GM19239 (cell line): ENCODE measurements around the gene LBHD1.
"Not testable (repeated sequence)": the region's sequence is repeated elsewhere in the genome, so short reads cannot be mapped to it uniquely, and the experiment has no call there.

Source experiments
- DNase-seq: peaks from one replicate; pipeline ENCODE4 v3.0.0; 2011; ENCODE audit warnings: low spot score; ENCODE audit not compliant: insufficient read length
- FAIRE-seq: peaks from 2 replicates; lab custom pipeline; 2011; peaks lifted over from hg19 to GRCh38; lab: Jason Lieb, UNC

The LBHD1 gene

DNA sequence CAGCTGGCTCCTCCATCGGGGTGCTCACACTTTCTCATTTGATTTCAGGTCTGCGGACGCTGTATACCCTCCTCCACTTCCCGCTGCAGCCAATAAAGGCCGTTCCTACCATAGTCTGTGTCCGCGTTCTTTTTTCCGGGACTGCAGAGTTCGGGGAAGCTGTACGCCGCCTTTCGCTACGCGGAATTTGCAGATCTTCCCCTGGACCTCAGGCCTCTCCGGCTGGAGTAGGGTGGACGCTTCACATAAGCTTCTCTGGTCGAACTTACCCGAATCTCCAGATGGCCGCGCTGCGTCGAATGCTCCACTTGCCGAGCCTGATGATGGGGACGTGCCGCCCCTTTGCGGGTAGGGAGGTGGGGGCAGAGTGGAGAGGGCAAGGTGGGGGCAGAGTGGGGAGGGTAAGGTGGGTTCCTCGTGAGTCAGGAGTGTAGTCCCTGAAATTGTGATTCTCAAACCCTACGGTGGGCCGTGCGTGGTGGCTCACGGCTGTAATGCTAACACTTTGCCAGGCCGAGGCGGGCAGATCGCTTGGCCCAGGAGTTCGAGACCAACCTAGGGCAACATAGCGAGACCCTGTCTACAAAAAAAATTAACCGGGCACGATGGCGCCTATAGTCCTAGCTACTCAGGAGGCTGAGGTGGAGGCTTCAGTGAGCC, 6.3 kb downstream of the LBHD1 start:
- FAIRE-seq, result no peak
- DNase-seq, result no peak

DNA sequence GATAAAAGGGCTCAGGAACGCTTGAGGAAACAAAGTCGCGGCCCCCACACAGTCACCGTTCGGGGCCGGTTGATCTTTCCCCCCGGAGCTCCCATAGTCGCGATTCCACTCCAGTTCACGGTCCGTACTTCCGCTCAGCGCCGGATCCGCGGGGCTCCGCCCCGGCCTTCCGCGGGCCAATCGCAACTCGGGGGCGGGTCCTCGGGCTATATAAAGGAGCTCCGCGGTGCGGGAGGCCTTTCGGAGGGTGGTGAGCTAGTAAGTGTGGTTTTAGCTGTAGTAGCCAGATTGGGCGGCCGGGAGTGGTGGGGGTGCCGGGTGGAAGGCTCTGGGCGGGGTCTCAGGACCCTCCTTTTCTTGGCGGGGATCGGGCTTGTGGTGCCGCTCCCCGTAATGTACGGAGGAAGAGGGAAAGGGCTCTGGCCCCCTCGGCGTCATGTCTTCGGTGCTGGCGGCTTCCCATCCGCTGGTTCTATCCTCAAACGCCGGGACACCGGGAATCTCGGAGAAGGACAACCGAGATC, 6.9 kb downstream of the LBHD1 start, which contains the start of the genes C11orf98 and CSKMT:
TSS of gene C11orf98 (minus strand) at position 136 of the 524 bp plus-strand sequence. CDS start at position 95, 41 bp downstream.
TSS of gene CSKMT (plus strand) at position 238 of the 524 bp plus-strand sequence. CDS start 568 bp downstream, outside the sequence.
- FAIRE-seq (peak; percentile 74), DNase-seq (peak; percentile 85)

DNA sequence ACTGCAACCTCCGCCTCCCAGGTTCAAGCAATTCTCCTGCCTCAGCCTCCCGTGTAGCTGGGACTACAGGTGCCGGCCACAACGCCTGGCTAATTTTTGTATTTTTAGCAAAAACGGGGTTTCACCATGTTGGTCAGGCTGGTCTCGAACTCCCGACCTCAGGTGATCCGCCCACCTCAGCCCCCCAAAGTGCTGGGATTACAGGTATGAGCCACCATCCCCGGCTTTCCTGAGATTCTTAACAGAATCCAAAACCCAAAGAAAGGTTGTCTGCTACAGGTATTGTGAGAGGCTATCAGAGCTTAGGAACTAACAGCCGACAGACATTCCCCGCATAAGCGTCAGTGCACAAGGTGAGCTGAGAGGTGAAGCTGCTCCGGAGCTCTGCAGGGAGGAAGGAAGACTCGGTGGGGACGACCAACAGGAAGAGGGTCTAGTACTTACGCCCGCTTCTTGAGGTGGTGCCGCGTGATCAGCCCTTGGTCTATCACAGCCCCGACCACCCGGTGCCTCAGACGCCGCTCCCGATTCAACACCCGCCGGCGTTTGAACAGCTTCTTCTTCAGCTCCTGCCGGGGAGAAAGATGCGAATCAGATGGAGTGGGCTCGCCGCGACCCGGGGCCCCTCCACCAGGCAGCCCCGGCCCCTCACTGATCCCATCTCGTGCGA, 7.5 kb downstream of the LBHD1 start:
- DNase-seq (peak; percentile 65), FAIRE-seq (peak; percentile 35)

DNA sequence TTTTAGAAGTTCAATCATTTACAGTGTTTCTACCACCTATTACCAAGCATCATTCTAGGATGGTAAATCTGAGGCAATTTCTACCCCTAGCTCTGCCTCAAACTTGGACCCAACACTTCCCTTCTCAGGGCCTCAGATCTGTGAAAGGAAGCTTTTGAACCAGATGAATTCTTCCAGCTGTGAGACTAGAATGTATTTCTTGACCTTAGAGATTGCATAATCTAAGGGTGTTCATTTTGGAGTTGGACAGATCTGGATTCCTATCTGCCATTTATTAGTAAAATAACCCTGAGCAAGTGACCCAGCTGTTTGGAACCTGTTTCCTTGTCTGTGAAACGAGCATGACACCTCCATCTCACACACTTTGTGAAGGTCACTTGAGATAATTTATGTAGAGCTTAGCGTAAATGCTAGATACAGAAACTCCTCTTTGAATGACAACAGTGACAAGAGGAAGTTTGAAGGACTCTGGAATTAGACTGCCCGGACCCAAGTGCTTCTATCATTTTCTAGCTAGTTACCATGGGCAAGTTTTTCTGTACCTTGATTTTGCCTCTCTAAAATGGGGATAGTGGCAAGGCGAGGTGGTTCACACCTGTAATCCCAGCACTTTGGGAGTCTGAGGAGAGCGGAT, 15.2 kb downstream of the LBHD1 start:
- FAIRE-seq, result no peak
- DNase-seq, result no peak

DNA sequence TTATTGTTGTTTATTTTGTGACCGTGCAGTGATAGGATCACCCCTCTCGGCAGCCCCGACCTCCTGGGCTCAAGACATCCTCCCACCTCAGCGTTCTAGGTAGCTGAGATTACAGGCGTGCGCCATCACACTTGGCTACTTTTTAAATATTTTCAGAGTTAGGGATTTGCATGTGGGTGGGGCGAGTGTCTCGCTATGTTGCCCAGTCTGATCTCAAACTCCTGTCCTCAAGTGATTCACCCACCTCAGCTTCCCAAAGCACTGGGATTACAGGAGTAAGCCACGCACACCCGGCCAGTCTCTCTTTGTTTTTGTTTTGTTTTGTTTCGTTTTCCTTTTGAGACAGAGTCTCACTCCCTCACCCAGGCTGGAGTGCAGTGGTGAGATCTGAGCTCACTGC, 17.8 kb downstream of the LBHD1 start:
- no peak for FAIRE-seq
- DNase-seq, result no peak

DNA sequence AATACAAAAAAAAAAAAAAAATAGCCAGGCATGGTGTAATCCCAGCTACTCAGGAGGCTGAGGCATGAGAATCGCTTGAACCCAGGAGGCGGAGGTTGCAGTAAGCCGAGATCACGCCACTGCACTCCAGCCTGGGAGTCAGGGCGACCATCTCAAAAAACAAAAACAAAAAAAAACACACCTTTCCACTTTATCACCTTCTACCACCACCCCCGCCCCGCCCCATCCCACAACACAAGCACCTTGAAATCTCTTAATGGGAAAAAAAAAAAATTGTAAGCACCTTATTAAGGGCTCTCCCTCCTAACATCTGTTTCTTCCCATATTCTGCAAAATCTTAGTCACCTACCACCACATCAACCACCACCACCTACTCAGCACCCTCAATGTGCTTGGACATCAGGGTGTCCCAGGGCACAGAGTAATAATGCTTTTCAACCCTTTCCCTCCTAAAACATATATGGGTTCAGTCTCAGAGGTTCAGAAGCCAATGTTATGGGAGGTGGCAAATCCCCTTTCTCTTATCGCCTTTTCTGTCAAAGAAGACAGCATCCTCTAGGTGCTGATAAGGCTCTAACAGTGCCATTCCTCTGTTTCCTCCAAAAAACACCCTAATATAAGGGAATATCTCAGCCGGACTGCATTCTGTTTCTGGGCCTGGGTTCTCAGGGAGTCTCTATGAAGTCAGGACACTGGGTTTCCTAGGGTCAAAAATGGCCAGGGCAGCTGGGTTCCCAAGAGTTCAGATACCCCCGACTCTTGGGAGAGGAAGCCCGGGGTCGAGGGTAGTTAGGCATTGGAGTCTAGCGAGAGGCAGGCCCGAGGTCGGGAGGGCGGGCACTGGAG, 19.7 kb downstream of the LBHD1 start:
- DNase-seq (no peak), FAIRE-seq (peak; percentile 84)

DNA sequence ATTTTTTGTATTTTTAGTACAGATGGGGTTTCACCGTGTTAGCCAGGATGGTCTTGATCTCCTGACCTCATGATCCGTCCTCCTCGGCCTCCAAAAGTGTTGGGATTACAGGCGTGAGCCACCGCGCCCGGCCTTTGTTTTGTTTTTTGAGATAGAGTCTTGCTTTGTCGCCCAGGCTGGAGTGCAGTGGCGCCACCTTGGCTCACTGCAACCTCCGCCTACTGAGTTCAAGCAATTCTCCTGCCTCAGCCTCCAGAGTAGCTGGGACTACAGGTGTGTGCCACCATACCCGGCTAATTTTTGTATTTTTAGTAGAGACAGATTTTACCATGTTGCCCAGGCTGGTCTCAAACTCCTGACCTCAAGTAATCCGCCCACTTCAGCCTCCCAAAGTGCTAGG, 21.8 kb downstream of the LBHD1 start:
- FAIRE-seq, result not testable (repeated sequence)

DNA sequence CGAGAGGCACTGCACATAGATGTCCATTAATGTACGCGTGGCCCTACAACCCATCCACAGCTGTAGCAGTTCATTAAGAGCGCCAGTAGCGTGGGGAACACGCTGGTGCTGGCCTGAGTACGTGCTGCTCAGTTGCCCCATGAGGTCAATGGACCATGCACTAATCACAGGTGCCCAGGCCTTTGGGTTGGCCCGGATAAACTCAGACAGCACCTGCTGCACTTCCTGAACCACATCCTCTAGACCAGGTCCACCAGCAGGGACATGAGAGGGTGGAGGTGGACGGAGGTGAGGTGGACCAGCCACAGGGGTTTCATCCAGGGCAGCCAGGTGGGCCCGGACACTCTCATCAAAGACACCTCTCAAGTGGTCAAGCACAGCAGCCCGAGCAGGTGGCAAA, 22.6 kb downstream of the LBHD1 start:
- no peak for FAIRE-seq
- no peak for DNase-seq

More for the DNA sequence above, 21.8 kb downstream of the LBHD1 start:
- DNase-seq, result not testable (repeated sequence)

DNA sequence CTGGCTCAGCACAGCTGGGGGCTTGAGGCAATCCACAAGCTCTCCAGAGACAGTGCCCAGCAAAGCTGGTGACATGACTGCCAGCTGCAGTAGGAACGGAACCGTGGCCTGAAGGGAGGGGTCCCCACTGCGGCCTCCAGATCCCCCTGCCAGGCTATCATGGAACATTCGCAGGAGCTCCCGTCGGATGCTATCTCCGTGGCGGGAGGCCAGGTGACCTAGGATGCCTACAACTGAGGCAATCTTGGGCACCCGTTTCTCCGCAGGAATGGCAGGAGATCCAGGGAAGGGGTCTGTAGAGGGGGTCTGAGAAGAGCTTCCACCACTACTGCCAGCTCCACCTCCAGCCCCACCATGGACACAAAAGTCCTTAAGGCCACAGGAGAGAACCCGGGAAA, 23.1 kb downstream of the LBHD1 start:
- FAIRE-seq (no peak), DNase-seq (no peak)

DNA sequence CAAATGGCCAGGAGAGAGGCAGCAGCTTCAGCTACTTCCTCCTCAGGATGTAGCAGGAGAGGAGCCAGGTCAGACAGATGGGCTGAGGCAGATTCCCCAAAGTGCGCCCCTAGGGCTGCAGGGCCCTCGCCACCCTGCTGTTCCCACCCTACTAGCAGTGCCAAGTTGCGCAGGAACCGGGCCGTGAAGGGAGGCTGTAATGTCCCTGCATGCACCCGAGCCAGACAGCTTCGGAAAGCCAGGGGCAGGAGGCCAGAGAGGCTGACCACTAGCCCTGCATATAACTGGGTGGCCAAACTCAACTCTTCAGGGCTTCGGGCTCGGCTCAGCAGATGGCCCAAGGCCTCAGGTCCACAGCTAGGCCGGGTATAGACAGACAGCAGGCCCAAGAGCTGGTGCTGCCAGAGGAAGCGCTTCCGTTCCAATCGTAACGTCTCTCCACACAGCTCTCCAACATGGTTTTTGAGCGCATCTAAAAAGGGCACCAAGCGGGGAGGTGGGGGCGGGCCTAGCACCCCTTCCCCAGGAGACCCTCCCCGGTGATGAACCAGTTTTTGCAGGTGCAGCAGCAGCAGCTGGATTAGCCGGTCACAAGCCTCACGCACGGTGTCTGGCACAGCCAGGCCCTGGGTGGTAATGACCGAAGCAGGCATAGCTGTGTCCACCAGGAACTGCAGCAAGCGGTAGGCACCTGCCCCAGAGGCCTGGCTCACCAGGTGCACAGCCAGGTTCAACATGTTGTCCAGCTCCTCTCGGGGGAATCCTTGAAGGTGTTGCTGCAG, 23.7 kb downstream of the LBHD1 start:
- DNase-seq (no peak), FAIRE-seq (no peak)

DNA sequence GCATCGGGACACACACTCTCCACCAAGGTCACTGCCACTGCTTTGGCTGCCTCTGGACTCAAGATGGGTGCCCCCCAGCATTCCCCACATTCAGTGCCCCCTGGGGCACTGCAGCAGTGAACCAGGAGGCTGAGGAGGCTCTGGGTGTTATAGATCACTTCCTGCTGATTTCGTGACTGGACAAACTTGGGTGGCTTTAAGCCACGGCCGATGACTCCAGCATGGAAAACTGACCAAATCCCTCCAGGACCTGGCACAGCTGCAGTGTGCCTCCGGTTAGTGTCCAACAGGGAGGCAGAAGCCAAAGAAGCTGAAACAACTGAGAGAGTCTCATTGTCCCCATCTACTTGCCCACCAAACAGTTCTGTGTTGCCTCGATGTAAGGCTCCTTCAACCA, 24.5 kb downstream of the LBHD1 start:
- no peak for DNase-seq
- FAIRE-seq, result no peak

DNA sequence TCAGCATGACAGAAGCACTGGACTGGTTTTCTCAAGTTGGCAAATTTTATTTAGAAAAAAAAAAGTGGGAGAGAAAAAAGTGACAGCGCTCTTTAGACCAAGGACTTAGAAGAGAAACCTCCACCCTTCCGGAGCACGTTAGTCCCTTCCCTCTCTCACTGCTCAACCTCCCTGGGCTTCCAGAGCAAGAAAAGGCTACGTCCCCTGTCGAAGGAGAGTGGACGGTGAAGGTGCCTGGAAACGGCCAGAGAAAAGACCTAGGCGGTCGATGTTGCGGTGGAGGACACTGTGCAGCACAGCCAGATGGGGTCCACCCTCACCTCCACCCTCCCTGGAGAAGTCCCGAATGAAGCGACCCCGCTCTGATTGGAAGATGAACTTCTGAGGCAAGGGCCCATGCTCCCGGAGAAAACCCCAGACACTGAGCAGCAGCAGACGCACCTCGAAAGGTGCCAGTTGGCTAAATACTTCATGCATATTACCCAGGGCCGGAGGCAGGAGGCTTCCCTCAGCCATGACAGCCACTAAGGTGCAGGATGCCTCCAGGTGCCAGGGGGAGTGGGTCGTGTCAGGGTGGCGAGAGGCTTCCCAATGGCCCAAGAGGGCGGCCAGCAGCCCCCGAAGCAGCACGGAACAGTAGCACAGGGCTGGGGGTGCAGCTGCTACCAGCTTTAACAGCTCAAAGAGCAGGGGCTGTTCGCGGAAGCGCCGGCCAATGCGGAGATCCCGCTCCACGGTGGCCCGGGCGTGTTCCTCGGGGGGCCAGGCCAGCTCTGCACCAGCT, 25.1 kb downstream of the LBHD1 start:
- DNase-seq (no peak), FAIRE-seq (no peak)

DNA sequence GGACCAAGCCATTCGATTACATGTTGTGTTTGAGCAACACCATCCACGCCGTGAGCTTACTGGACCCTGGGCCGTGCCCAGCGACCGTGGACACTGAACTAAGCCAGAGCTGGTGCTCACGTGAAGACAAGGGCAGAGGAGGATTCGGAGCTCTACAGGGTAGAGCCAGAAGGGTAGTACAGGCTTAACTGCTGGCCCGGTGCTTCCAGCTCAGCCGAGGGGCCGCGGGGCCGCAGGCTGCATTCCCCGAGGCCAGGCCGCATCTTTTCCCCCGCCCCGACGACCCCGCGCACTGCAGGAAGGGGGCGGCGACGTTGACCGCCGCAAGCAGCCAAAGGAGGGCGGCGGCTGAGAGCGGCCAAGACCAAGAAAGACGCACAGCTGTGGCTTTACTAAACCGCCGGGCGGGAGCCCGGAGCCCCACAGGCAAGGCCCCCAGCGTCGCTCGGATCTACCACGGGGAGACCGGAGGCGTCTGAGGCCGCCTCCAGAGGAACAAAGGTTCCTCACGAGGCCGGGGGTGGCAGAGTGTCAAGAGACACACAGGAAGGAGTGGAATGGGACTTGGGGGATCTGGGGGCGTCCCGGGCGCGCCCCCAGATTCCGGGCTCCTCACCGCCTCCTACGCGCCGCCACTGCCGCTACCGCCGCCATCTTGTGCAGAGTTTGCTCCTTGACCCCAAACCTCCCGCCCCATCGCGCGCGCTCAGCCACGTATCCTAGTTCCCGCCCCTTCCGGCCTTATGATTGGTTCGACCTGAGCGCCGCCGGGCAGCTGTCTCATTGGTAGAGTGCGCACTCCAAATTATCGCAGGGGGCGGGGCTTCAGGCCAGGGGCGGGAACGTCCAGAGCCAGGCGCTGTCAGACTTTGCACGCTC, 25.9 kb downstream of the LBHD1 start, which contains the start of gene GANAB:
TSS of gene GANAB (minus strand) at position 668 of the 879 bp plus-strand sequence. CDS start at position 654, 14 bp downstream.
- FAIRE-seq, result peak; percentile 75

DNA sequence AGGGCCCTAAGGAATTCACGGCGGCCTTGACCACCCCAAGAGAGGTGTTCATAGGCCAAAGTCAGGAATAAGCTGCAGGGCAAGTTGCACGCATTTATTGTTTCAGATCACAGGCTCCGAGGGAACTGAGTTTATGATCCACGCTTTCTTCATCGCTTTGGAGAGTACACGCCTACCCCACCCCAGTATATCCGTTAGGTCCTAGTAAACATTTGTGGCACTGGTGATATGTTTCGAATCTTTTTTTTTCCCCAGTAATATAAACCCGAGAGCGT, 26.5 kb downstream of the LBHD1 start:
- no peak for DNase-seq
- FAIRE-seq, result peak; percentile 69

More for the DNA sequence above, 25.9 kb downstream of the LBHD1 start, which contains the start of gene GANAB:
- DNase-seq, result peak; percentile 99

DNA sequence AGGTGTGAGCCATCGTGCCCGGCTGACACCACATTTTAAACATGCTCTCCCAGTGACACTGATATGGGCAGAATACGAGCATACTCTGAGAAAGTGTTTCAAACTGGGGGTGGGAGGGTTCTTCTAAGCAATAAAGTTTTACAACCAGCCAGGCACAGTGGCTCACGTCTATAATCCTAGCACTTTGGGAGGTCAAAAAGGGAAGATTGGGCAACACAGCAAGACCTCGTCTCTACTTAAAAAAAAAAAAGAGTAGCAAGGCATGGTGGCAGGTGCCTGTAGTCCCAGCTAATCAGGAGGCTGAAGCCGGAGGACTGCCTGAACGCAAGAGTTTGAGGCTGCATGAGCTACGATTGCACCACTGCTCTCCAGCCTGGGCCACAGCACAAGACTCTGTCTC, 27.8 kb downstream of the LBHD1 start:
- FAIRE-seq, result no peak
- DNase-seq, result no peak

DNA sequence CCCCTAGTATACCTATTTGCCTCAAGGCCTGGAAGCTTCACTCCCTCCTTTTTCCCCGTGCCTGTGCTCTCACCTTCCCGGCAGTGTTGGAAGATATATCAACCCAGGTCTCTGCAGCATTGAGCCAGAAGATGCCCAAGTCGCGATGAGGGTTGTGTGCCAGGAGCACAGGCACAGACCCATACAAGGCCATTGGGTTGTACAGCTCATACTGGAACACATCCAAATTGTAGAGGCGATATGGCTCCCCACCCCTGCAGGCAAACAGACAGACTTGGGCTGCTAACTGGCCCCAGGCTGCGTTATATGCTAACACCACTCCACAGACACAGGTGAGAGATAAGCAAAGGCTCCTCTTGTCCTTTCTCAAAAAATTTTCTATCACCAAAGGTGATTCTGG, 39.6 kb downstream of the LBHD1 start:
- DNase-seq (no peak), FAIRE-seq (no peak)

DNA sequence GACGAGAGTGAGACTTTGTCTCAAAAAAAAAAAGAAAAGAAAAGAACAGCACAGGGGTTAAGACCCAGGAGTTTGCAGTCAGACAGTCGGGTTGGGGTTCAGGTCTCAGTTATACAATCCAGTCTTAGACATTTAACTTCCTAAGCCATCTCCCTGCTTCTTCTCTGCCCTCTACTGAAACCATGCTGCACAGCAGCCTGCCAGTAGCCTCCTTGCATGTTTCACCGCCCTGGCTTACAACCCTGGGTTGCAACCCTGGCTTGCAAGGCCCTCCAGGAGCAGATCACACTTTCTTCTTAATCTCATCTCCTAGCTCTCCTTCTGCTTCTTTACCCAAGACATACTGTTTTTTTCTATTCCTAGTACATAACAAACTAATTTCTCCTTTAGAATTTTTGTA, 44.4 kb downstream of the LBHD1 start:
- FAIRE-seq (no peak), DNase-seq (no peak)
